Stomach (tissue), 4 donors: ENCODE data around the gene LRRC7.

Experiments used
- CTCF ChIP-seq, 7 experiments: fragments of 450-650 bp in 4 of 7; fragments of 200-600 bp in 3 of 7; sonication (generic) in 3 of 7; IDR thresholded peaks; one replicate each; pipeline ENCODE4 v1.5.1; 2016 to 2019; ENCODE audit warnings: antibody characterized with exemption in 7 of 7, control low read depth in 2 of 7, mild to moderate bottlenecking in 1 of 7
- POLR2A ChIP-seq, 4 donors: fragments of 450-650 bp; IDR thresholded peaks; one replicate each; pipeline ENCODE4 v1.6.1; 2016; ENCODE audit warnings: antibody characterized with exemption in 4 of 4, control low read depth in 2 of 4, mild to moderate bottlenecking in 1 of 4, moderate library complexity in 1 of 4
- POLR2AphosphoS5 ChIP-seq, 3 donors: sonication (generic); formaldehyde crosslinking; IDR thresholded peaks; one replicate each; pipeline ENCODE4 v1.6.1; 2016; ENCODE audit warnings: antibody characterized with exemption in 3 of 3

GRCh38 chr1:70024272-70024671 lies 456.6 kb downstream of the LRRC7 start:
- TF ChIP-seq POLR2A (IDR thresholded peaks at IDR 0.05) = no peak
- TF ChIP-seq CTCF (IDR thresholded peaks at IDR 0.05) = no peak
- no peak for TF ChIP-seq POLR2AphosphoS5 (IDR thresholded peaks at IDR 0.05)
